ENCODE results near the gene KIF26B.

Gene KIF26B

DNA sequence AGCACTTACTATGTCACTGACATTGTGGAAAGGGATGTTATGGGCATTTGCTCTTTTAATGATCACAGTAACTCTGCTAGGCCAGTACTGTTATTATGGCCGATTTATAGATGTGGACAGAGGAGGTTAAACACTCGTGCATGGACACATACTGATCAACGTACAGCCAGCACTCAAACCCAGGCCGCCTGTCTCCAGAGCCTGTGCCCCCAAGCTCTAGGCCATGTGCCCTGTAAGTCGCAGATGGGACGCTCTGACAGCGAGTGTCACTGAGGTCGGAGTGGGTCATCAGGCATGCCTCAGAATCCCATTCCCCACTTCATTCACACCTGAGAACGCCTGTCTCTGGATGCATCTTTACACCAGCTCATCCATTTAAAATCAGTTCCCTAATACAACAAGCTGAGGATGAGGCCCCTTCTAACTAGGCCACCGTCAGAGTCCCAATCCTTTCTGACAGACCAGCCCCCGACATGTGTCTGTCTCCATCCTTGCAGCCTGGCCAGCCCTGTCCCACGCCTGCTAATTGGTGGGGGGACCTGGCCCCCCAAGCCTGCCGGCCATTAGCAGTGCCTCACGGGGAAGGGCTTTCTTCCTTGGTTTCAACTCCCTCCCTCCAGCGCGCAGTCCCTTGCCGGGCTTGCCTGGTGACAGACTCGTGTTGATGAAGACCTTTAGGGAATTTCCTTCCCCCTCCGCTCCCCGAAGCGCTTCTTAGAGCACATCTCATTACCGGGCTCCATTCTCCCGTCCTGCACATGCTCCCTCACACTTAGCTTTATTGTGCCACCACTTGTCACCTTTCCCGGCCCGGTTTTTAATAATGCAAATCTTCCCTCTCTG is 436.8 kb downstream of the KIF26B start:
- DNase-seq (ENCODE audit: low read depth in 2 of 2), result no peak

DNA sequence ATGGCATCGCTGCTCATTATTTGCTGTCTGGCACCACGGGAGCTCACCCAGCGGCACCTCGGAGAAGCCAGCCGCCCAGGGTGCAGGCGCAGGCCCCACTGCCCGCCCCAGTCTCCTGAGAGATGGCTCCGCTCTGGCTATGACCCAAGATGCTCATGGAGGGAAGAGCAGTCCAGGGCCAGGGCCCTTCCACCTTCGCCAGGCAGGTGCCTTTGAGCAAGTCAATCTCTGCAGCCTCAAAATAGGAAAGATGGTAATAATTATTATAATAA is 437.3 kb downstream of the KIF26B start:
- DNase-seq (ENCODE audit: low read depth in 2 of 2), result no peak

DNA sequence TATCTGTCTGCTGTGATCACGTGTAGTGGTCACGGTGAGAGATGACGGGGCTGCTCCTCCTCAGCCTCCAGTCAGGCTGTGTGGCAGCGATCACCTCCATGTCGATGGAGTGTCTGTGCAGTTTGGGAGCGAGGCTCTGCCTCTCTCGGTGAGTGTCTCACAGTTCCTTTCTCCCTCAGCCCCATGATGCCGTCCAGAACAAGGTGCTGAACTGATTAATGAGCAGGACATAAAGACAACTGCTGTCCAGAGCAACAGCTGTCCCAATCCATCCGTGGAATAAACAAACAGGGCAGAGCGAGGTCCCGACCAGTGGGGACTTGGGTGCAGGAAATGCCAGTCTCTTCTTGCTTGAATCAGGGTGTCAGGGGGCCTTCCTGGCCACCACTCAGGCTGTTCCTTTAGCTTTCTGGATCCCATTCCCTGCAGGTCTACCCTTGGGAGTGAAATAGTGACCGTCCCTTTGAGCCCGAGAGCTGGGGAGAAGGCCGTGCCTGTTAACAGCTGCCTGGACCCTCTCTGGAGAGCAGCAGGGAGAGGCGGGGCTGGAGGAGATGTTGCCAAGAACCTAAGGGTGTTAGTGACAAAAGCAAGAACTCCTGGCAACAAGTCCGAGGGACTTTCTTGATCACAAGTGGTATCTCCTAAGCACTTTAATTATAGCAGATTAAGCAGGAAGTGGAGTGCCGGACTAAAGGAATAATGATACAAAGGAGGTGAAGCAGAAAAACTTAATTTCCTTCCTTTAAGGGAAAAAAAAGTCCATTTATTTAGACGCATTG is 443.9 kb downstream of the KIF26B start:
- DNase-seq (ENCODE audit: low read depth in 2 of 2), result no peak

- DNase-seq (ENCODE audit: low read depth in 2 of 2), result no peak
Measured at GRCh38 chr1:245599371-245600174, 444.8 kb downstream of the KIF26B start.

DNA sequence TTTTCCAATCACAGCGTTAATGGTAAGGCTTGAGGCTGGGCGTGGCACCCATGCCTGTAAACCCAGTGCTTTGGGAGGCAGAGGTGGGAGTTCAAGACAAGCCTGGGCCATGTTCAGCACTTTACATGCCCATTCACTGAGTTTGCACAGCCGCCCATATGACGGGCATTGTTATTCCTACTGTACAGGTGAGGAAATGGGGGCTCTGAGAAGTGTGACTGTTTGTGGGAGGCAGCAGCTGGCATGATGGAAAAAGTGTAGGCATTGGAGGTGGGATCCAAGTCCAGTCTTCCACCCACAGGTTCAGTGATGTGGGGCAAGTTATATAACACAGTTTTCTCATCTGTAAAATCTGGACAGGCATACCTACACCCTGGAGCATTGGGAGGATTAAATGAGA is 445.9 kb downstream of the KIF26B start:
- DNase-seq (ENCODE audit: low read depth in 2 of 2), result no peak

- no peak for DNase-seq (ENCODE audit: low read depth in 2 of 2)
Measured at GRCh38 chr1:245603311-245603865, 448.6 kb downstream of the KIF26B start.

- no peak for DNase-seq (ENCODE audit: low read depth in 2 of 2)
Measured at GRCh38 chr1:245604979-245605378, 450.2 kb downstream of the KIF26B start.

DNA sequence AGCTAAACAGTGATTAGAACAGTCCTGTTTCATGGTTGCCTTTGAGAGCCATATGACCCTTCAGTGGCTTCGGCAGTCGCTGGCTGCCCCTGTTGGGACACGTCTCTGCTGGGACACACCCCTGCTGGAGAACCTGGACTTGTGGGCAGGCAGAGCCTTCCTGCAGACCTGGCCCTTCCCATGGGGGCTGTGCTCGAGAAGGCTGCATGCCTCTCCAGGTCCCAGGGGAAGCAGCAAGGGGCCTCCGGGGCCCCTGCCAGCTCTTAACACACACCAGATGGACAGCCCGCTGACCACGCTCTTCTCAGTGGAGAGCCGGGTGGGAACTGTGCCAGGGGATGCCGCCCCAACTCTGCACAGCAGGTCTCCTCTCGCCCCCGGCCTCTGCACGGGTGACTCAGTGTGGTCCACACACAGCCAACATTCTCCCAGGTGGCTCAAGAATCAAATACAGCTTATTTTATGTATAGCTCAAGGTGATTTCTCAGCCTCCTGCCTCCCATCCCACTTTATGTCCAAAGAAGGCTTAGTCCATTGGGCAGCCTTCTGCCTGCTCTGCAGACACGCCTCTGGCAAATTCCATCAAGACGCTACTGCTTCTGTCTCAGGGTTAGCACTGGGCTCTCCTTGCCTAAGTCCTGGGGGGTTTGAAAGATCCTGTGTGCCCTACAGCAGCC is 450.8 kb downstream of the KIF26B start:
- no peak for DNase-seq (ENCODE audit: low read depth in 2 of 2)

DNA sequence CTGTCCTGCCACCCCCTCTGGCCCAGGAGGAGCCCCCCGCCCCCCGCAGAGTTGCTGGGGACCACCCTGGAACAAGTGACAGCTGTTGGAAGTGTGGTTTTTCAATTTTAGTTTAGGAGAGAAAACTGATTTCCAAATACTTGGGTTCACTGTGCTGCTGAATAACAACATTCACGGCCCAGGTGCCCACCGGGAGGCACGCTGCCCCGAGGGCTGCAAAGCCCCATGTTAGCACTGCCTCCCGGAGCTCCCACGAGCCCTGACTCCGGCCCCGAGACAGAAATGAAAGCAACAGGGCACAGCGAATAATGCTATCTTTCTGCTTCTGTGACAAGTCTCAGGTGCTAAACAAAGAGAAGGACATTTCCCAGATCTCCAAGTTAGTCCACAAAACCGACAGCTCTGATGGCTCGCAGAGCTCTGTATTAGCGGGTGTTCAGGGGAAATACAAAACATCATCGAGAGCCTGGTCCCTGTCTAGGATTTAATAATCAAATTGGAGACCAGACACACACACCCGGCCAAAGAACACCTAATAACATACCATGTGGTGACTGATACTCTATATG is 451.5 kb downstream of the KIF26B start:
- DNase-seq (ENCODE audit: low read depth in 2 of 2), result no peak

- DNase-seq (ENCODE audit: low read depth in 2 of 2), result no peak
Measured at GRCh38 chr1:245608271-245608670, 453.5 kb downstream of the KIF26B start.

DNA sequence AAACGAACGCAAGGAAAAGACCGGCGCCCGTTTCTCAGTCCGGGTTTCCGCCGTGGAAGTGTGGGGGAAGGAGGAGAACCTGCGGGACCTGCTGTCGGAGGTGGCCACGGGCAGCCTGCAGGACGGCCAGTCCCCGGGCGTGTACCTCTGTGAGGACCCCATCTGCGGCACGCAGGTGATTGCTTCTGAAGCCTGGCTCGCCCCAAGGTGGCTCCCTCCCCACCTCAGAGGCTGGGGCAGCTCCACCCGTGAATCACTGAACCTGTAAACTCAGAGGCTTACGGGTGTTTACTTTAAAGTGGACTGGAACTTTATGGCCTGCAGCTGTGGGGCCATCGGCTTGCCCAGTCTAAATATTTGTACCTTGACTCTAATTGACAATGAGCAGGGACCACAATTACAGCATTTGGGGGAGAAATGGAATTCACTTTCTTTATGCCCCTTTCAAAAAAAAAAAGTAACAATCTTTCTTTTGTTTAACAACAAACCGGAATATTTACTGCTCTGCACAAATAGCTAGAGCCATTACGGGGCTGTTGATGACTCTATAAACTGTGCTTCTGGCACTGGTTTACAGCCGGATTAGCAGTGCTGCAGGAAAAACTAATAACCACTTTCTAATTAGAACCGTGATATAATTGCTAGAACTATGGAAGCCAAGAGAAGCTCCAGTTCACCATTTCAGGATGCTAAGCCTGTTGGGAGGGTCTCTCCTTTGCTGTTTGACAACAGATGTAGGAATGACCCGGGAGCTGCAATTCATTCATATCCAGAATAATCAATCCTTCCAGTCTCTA is 454.8 kb downstream of the KIF26B start:
- no peak for DNase-seq (ENCODE audit: low read depth in 2 of 2)

DNA sequence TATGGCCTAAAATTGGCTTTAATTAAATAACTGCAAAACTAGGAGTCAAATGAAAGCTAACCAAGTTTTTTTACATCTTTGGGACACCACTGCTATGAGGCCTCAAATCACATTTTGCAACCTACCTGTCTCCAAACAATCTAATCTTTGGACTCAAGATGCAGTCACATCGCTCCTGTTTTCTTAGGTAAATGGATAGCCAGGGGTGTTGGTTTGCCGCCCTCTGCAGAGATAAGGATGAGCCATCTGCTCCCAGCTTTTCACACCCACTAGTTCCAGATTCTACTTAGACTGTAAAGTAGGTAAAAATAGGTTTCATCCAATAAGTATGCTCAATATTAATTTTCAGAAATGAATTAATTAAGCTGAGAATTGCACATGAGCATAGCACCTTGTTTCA is 456.5 kb downstream of the KIF26B start:
- no peak for DNase-seq (ENCODE audit: low read depth in 2 of 2)

GRCh38 chr1:245614476-245614875 is 459.7 kb downstream of the KIF26B start:
- DNase-seq (ENCODE audit: low read depth in 2 of 2), result no peak

DNA sequence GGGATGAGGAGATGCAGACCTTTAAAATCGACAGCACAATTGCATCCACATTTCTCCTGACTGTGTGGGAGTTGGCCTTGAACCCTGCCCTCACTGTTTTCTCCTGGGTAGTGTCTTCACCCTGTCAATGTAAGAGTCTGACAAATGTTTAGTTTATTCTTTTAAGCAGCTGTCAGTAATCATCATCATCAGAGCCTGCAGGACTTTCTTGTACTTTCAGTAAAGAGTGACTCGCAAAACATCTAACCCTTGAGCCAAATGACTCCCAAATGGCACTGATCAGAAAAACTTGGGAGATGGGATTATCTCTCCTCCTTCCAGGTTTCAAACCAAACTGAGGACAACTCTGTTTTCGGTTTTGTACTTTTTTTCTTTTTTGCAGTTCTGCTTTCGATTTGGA is 460.2 kb downstream of the KIF26B start:
- no peak for DNase-seq (ENCODE audit: low read depth in 2 of 2)

GRCh38 chr1:245621589-245621988 is 466.8 kb downstream of the KIF26B start:
- no peak for DNase-seq (ENCODE audit: low read depth in 2 of 2)

- DNase-seq (ENCODE audit: low read depth in 2 of 2), result no peak
Measured at GRCh38 chr1:245622332-245623014, 467.7 kb downstream of the KIF26B start.

DNA sequence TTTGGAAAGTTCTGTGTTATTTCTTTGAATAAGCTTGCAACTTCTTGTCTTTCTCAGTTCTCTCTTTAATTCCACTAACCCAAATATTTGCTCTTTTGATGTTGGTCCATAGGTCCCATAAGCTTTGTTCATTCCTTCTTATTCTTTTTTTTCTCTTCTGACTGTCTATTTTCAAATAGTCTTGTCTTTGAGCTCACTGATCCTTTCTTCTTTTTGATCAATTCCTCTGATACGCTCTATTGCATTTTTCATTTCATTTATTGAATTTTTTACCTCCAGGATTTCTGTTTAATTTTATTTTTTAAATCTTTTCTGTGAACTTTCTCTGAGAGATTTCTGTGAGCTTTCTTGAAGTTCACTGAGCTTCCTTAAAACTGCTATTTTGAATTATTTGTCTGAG is 486.6 kb downstream of the KIF26B start:
- no peak for DNase-seq (ENCODE audit: low read depth in 2 of 2)

DNA sequence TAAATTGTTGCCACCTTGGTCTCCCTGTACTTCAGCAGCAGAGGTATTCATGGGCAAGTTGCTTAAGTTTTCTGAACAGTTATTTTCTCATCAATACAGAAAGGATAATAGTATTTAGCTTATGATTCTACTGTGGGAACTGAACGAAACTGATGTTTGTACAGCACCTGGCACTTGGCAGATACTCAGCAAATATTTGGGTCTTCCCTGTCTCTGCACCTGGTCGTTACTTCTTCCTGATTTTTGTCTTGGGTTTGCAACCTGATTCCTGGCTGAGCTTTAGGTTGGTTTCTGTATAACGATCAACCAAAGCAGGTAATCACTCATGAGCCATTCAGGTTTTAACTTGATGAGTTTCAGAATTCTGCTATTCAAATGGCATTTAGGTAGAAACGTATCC is 490.6 kb downstream of the KIF26B start:
- no peak for DNase-seq (ENCODE audit: low read depth in 2 of 2)

DNA sequence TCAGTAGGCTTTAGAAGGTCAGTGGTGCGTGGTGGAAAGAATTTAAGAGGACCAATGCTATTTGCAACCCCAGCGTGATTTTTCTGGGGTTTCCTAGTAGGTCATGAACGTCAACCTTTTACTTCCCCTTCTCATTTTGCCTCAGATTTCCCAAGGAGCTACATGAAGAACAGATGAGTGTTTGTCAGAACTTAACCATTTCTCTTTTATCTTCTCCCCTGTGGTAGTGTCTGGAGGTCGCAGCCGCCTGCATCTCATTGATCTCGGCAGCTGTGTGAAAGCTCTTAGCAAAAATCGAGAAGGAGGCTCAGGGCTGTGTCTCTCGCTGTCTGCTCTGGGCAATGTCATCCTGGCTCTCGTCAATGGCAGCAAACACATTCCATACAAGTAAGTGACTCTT is 491.1 kb downstream of the KIF26B start:
- no peak for DNase-seq (ENCODE audit: low read depth in 2 of 2)

Measured in stimulated activated CD8-positive, alpha-beta memory T cell treated with anti-CD3 and anti-CD28 coated beads, Interleukin-2, amount 100 ng/mL, for 48 hours (primary cell).